GM23338 (cell line): Measurements from ENCODE around the gene KLHL13. TPM values are rescaled to one million over a fixed set of nuclear protein-coding genes. Genes with fewer than 3 reads are reported as not detected.

ENCODE experiments used
- ATAC-seq: fragments of 200-7000 bp; cut with Tn5 transposase; 3 replicates; pipeline ENCODE4 v1.9.1; 2020
- DNase-seq: peaks from one replicate; pipeline ENCODE4 v3.0.0-alpha.2; 2015; ENCODE audit warnings: low spot score
- H2AFZ ChIP-seq: fragments of 200-600 bp; sonication (generic); 2 replicates; pipeline ENCODE4 v1.8.0; 2016; ENCODE audit warnings: antibody characterized with exemption, mild to moderate bottlenecking, moderate library complexity
- H3F3A ChIP-seq: fragments of 200-600 bp; sonication (generic); replicated peaks from 2 replicates; pipeline ENCODE4 v1.8.0; 2017; ENCODE audit warnings: antibody characterized with exemption, mixed run types, low read depth
- H3K27ac ChIP-seq: fragments of 200-600 bp; sonication (generic); 2 replicates; pipeline ENCODE4 v1.6.1; 2016; ENCODE audit warnings: low read depth
- H3K27me3 ChIP-seq: fragments of 200-600 bp; sonication (generic); 2 replicates; pipeline ENCODE4 v1.8.0; 2016; ENCODE audit warnings: mild to moderate bottlenecking, mixed run types, moderate library complexity; ENCODE audit not compliant: insufficient read depth
- H3K36me3 ChIP-seq: fragments of 200-600 bp; sonication (generic); 2 replicates; pipeline ENCODE4 v1.8.0; 2016; ENCODE audit warnings: mild to moderate bottlenecking; ENCODE audit not compliant: insufficient read depth
- H3K4me1 ChIP-seq: fragments of 200-600 bp; sonication (generic); 2 replicates; pipeline ENCODE4 v1.8.0; 2016; ENCODE audit warnings: mild to moderate bottlenecking, moderate library complexity; ENCODE audit not compliant: insufficient read depth
- H3K4me2 ChIP-seq: fragments of 200-600 bp; sonication (generic); 2 replicates; pipeline ENCODE4 v1.7.1; 2017; ENCODE audit warnings: mixed run types
- H3K4me3 ChIP-seq: fragments of 200-600 bp; sonication (generic); 2 replicates; pipeline ENCODE4 v1.6.1; 2016; ENCODE audit warnings: mixed run types
- H3K79me2 ChIP-seq: fragments of 200-600 bp; sonication (generic); replicated peaks from 2 replicates; pipeline ENCODE4 v1.8.0; 2017; ENCODE audit warnings: mild to moderate bottlenecking; ENCODE audit not compliant: insufficient read depth
- H3K9me2 ChIP-seq: fragments of 200-600 bp; sonication (generic); 2 replicates; pipeline ENCODE4 v1.8.0; 2017; ENCODE audit not compliant: insufficient read depth
- H4K20me1 ChIP-seq: fragments of 200-600 bp; sonication (generic); replicated peaks from 2 replicates; pipeline ENCODE4 v1.8.0; 2017; ENCODE audit warnings: mild to moderate bottlenecking; ENCODE audit not compliant: insufficient read depth
- H3K27ac Mint-ChIP-seq: 2 replicates; pipeline ENCODE4 v1.8.0; 2020; ENCODE audit warnings: inconsistent platforms, mild to moderate bottlenecking, moderate library complexity, mixed read lengths
- H3K27me3 Mint-ChIP-seq: 3 replicates; pipeline ENCODE4 v1.8.0; 2022; ENCODE audit warnings: low read depth, mild to moderate bottlenecking, moderate library complexity, mixed read lengths, inconsistent platforms; ENCODE audit not compliant: insufficient read depth, poor library complexity
- H3K36me3 Mint-ChIP-seq: 3 replicates; pipeline ENCODE4 v1.8.0; 2021; ENCODE audit warnings: low read depth, mild to moderate bottlenecking, inconsistent platforms, moderate library complexity, mixed read lengths
- H3K4me1 Mint-ChIP-seq: 3 replicates; pipeline ENCODE4 v1.8.0; 2020; ENCODE audit warnings: mild to moderate bottlenecking, inconsistent platforms, mixed read lengths
- H3K4me3 Mint-ChIP-seq: 3 replicates; pipeline ENCODE4 v1.8.0; 2021; ENCODE audit warnings: moderate library complexity, mild to moderate bottlenecking, inconsistent platforms, mixed read lengths
- H3K9me3 Mint-ChIP-seq: 3 replicates; pipeline ENCODE4 v1.8.0; 2020; ENCODE audit warnings: moderate library complexity, mild to moderate bottlenecking, inconsistent platforms, mixed read lengths
- CREB1 ChIP-seq: fragments of 250-450 bp; sonication (Bioruptor Pico); IDR thresholded peaks from 2 replicates; pipeline ENCODE4 v1.5.0; 2020; ENCODE audit warnings: low read depth, mild to moderate bottlenecking, moderate library complexity
- EZH2 ChIP-seq: fragments of 200-600 bp; sonication (generic); IDR thresholded peaks from one replicate; pipeline ENCODE4 v1.8.0; 2017; ENCODE audit warnings: antibody characterized with exemption, mild to moderate bottlenecking, low read depth; ENCODE audit not compliant: unreplicated experiment
- EZH2phosphoT487 ChIP-seq: fragments of 200-600 bp; sonication (generic); IDR thresholded peaks from one replicate; pipeline ENCODE4 v1.8.1; 2018; ENCODE audit warnings: antibody characterized with exemption; ENCODE audit not compliant: unreplicated experiment
- JUNB ChIP-seq: IDR thresholded peaks from one replicate; pipeline ENCODE4 v1.6.1; 2016; ENCODE audit warnings: antibody characterized with exemption; ENCODE audit not compliant: unreplicated experiment
- POLR2AphosphoS5 ChIP-seq: IDR thresholded peaks from 2 replicates; pipeline ENCODE4 v1.6.1; 2016; ENCODE audit warnings: antibody characterized with exemption, low read depth
- STAT1 ChIP-seq: IDR thresholded peaks from one replicate; pipeline ENCODE4 v1.6.1; 2016; ENCODE audit warnings: antibody characterized with exemption; ENCODE audit not compliant: unreplicated experiment
- ZNF114 ChIP-seq: fragments of 250-450 bp; sonication (Bioruptor Pico); IDR thresholded peaks from 2 replicates; pipeline ENCODE4 v1.5.0; 2020; ENCODE audit warnings: mild to moderate bottlenecking, moderate library complexity
- ZNF331 ChIP-seq: fragments of 250-450 bp; sonication (Bioruptor Pico); IDR thresholded peaks from 2 replicates; pipeline ENCODE4 v1.5.0; 2020; ENCODE audit warnings: low read depth, mild to moderate bottlenecking, moderate library complexity
- ZNF462 ChIP-seq: fragments of 250-450 bp; sonication (Bioruptor Pico); IDR thresholded peaks from 2 replicates; pipeline ENCODE4 v1.5.0; 2020; ENCODE audit warnings: mild to moderate bottlenecking, moderate library complexity
- polyA plus RNA-seq: library from polyadenylated mRNA; unstranded; fragments of >200 nt; fragmentation: Nextera tagmentation; extraction: Ambion mirVana; gene quantifications from 2 replicates; pipeline ENCODE4 v1.2.1, GENCODE V29; 2016
- total RNA-seq: library from RNA; depleted of rRNA; stranded (reverse); fragments of >200 nt; shearing (Covaris generic); gene quantifications from 2 replicates; pipeline ENCODE4 v1.2.3, GENCODE V29; 2014
- TF ChIP-seq, protein P1 (sequence below): IDR thresholded peaks from 2 replicates; pipeline ENCODE4 v1.6.1; 2016; ENCODE audit warnings: antibody characterized with exemption
- TF ChIP-seq, protein P2 (sequence below), 2 experiments: fragments of 200-600 bp in 1 of 2; sonication (generic) in 1 of 2; conservative IDR thresholded peaks; 2 replicates each; pipeline versions ENCODE4 v1.5.1 to v1.6.1; 2016 to 2017; ENCODE audit warnings: antibody characterized with exemption in 2 of 2, low read depth in 2 of 2, mild to moderate bottlenecking in 2 of 2, moderate library complexity in 1 of 2
- TF ChIP-seq, protein P3 (sequence below): IDR thresholded peaks from one replicate; pipeline ENCODE4 v1.6.1; 2018; ENCODE audit warnings: antibody characterized with exemption; ENCODE audit not compliant: unreplicated experiment

KLHL13 gene
- total and polyA plus RNA-seq, 2 experiments from 2014 or later: 5.9 to 10.9 TPM

GRCh38 chrX:118022753-118023152 lies 93.9 kb downstream of the KLHL13 start (continued):
- TF ChIP-seq ZNF462 (no peak), CREB1 (CRISPR knock-in tag) (no peak), STAT1 (no peak)

DNA sequence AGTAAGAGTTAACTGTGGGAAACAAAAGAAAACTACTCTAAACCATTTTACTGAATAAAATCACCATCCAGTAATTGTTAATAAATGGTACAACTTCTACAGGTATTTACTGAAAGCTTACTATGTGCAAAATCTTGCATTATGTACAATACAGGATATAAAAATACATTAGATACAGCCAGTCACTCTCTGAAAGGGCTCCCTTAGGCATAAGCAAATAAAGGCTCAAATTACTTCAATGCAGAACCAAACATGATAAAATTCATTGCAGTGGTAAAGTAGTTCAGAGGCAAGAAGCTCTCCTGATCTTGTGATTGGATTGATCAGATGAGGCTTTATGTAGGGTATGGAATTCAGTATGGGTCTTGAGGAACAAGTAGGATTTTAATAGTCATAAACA lies 100.2 kb downstream of the KLHL13 start:
- no peak overlapping the region for H3K27ac ChIP-seq
- no peaks in the 10 kb centered on the region for H3K9me2 ChIP-seq
- H4K20me1 ChIP-seq: no peaks in the 10 kb centered on the region
- Mint-ChIP-seq H3K4me3 (no peak overlapping the region), H3K27me3 (no peaks in the 10 kb centered on the region), H3K27ac (no peak overlapping the region), H3K9me3 (peaks cover 14% of the 10 kb centered on the region), H3K4me1 (no peaks in the 10 kb centered on the region), H3K36me3 (peaks cover 6% of the 10 kb centered on the region; the same call in 2 of the 3 replicates)
- H3K4me1 ChIP-seq: no peaks in the 10 kb centered on the region
- H3K4me3 ChIP-seq: no peak overlapping the region
- H3F3A ChIP-seq: no peaks in the 10 kb centered on the region
- no peaks in the 10 kb centered on the region for H3K79me2 ChIP-seq
- H3K4me2 ChIP-seq: no peak overlapping the region
- no peak for ATAC-seq
- DNase-seq: no peak
- H3K36me3 ChIP-seq: no peaks in the 10 kb centered on the region
- no peak overlapping the region for H2AFZ ChIP-seq
- no peaks in the 10 kb centered on the region for H3K27me3 ChIP-seq
- TF ChIP-seq, protein P1, sequence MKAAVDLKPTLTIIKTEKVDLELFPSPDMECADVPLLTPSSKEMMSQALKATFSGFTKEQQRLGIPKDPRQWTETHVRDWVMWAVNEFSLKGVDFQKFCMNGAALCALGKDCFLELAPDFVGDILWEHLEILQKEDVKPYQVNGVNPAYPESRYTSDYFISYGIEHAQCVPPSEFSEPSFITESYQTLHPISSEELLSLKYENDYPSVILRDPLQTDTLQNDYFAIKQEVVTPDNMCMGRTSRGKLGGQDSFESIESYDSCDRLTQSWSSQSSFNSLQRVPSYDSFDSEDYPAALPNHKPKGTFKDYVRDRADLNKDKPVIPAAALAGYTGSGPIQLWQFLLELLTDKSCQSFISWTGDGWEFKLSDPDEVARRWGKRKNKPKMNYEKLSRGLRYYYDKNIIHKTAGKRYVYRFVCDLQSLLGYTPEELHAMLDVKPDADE: no peak
- TF ChIP-seq, protein P2, sequence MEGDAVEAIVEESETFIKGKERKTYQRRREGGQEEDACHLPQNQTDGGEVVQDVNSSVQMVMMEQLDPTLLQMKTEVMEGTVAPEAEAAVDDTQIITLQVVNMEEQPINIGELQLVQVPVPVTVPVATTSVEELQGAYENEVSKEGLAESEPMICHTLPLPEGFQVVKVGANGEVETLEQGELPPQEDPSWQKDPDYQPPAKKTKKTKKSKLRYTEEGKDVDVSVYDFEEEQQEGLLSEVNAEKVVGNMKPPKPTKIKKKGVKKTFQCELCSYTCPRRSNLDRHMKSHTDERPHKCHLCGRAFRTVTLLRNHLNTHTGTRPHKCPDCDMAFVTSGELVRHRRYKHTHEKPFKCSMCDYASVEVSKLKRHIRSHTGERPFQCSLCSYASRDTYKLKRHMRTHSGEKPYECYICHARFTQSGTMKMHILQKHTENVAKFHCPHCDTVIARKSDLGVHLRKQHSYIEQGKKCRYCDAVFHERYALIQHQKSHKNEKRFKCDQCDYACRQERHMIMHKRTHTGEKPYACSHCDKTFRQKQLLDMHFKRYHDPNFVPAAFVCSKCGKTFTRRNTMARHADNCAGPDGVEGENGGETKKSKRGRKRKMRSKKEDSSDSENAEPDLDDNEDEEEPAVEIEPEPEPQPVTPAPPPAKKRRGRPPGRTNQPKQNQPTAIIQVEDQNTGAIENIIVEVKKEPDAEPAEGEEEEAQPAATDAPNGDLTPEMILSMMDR (conservative IDR thresholded peaks at IDR 0.05; ENCODE audit: low read depth in 2 of 2): no peak
- no peak for TF ChIP-seq POLR2AphosphoS5
- TF ChIP-seq ZNF114 (CRISPR knock-in tag): no peak
- no peak for TF ChIP-seq JUNB
- no peak for TF ChIP-seq EZH2
- TF ChIP-seq EZH2phosphoT487: no peak
- no peak for TF ChIP-seq STAT1
- no peak for TF ChIP-seq CREB1 (CRISPR knock-in tag)
- no peak for TF ChIP-seq ZNF331 (CRISPR knock-in tag)
- TF ChIP-seq, protein P3, sequence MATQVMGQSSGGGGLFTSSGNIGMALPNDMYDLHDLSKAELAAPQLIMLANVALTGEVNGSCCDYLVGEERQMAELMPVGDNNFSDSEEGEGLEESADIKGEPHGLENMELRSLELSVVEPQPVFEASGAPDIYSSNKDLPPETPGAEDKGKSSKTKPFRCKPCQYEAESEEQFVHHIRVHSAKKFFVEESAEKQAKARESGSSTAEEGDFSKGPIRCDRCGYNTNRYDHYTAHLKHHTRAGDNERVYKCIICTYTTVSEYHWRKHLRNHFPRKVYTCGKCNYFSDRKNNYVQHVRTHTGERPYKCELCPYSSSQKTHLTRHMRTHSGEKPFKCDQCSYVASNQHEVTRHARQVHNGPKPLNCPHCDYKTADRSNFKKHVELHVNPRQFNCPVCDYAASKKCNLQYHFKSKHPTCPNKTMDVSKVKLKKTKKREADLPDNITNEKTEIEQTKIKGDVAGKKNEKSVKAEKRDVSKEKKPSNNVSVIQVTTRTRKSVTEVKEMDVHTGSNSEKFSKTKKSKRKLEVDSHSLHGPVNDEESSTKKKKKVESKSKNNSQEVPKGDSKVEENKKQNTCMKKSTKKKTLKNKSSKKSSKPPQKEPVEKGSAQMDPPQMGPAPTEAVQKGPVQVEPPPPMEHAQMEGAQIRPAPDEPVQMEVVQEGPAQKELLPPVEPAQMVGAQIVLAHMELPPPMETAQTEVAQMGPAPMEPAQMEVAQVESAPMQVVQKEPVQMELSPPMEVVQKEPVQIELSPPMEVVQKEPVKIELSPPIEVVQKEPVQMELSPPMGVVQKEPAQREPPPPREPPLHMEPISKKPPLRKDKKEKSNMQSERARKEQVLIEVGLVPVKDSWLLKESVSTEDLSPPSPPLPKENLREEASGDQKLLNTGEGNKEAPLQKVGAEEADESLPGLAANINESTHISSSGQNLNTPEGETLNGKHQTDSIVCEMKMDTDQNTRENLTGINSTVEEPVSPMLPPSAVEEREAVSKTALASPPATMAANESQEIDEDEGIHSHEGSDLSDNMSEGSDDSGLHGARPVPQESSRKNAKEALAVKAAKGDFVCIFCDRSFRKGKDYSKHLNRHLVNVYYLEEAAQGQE: no peak
